GM12864 (cell line): ENCODE results near the gene HSPB3.
A peak's percentile ranks its signal among the peaks of the same experiment; 100 is the strongest.
"Not testable (repeated sequence)": the region's sequence is repeated elsewhere in the genome, so short reads cannot be mapped to it uniquely, and the experiment has no call there.

Source experiments
- DNase-seq: peaks from one replicate; pipeline ENCODE4 v3.0.0-alpha.2; 2011; ENCODE audit warnings: low read depth
- H3K4me3 ChIP-seq: 2 replicates; pipeline ENCODE4 v1.5.1; 2011; ENCODE audit warnings: mild to moderate bottlenecking, low read depth, low read length, control low read depth
- CTCF ChIP-seq: IDR thresholded peaks from 2 replicates; pipeline ENCODE4 v1.5.1; 2011; ENCODE audit warnings: low read depth, mild to moderate bottlenecking, moderate library complexity, low read length, control low read depth, inconsistent platforms; ENCODE audit errors: missing control alignments

The HSPB3 gene

GRCh38 chr5:54421976-54422375 lies 33.5 kb upstream of the HSPB3 start:
- no peak for TF ChIP-seq CTCF
- no peak for DNase-seq
- no peak overlapping the region for H3K4me3 ChIP-seq

- TF ChIP-seq CTCF = no peak
- DNase-seq = no peak
- H3K4me3 ChIP-seq = no peak overlapping the region
These were observed 30.2 kb upstream of the HSPB3 start for GRCh38 chr5:54425258-54425657.

GRCh38 chr5:54426209-54426608 lies 29.3 kb upstream of the HSPB3 start:
- no peak for DNase-seq
- TF ChIP-seq CTCF = no peak
- no peak overlapping the region for H3K4me3 ChIP-seq

GRCh38 chr5:54434650-54435049 lies 20.8 kb upstream of the HSPB3 start:
- H3K4me3 ChIP-seq = not testable (repeated sequence)

DNA sequence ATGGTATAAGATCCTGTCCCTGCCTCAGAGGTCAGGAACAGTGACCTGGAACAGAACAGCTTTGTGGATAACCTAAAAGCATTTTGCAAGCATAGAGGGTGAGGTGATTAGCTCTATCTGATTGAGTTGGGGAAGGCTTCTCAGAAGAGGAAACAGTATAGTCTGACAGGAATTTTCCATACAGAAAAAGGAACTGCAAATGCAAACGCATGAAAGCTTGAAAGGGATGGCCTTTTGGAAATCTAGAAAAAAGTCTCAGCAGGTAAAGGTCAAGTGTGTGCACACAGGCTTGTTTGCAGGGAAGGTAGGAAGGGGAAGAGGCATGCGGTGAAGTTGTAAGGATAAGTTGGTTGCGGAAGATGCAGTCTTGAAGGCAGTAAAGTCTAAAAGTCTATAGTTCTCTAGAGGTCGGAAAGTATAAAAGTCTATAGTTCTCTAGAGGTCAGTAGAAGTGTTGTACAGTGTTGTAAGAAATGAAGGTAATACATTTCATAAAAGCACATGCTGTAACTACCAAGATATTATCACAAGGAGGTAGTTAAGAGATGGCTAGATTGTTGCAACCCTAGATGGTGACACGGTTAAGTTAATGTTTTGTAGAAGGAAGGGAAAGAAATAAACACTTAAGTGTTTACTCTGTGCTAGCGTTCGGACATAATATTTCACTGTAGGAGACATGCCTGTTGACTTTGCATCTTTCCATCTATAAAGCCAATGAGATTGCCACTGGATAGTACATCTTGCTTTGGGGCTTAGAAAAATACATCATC lies 16.7 kb upstream of the HSPB3 start:
- no peak for DNase-seq
- no peak overlapping the region for H3K4me3 ChIP-seq
- TF ChIP-seq CTCF = no peak

More at GRCh38 chr5:54434650-54435049, 20.8 kb upstream of the HSPB3 start:
- not testable (repeated sequence) for DNase-seq

DNA sequence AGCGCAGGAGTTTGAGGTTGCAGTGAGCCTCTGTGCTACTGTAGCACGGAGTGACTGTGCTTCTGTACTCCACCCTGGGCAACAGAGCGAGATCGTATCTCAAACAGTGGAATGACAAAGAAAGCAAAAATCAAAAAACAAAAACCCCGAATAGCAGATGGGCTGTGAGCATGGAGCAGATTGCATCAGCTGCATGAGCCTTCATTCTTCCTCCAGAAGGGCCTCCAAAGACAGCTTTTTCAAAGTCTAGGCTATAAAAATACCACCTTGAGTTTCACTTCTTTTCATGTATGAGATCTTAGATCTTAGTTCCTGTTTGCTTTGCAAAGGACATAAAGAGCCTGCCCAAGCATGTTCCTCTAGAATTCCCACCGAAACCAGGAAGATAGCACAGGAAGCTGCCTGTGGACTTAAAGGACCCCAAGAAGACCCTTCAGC lies 15.0 kb upstream of the HSPB3 start:
- peak; percentile 39 for DNase-seq
- H3K4me3 ChIP-seq = no peak overlapping the region
- no peak for TF ChIP-seq CTCF

DNA sequence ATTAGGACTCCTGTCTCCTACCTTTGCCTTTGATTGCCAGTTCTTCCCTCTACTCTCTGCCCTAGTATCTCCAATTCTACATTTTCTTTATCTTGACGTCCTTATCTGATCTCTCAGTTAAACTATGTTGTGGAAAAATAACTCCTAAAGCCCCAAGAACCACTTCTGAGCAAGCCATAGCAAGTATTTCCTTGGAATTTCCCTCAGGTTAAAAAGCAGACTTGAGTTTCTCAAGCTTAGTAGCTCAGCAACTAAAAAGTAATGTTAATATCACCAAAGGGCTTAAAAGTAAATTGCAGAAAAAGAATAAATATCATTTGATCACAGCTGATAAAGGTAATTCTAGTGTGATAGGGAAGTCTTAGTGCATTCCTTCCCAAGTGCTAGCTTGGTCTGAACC lies 13.2 kb upstream of the HSPB3 start:
- H3K4me3 ChIP-seq = no peak overlapping the region
- no peak for TF ChIP-seq CTCF
- DNase-seq = no peak
